ENCODE data around the gene NOTCH4.

NOTCH4 gene

GRCh38 chr6:32173051-32173727, 50.7 kb downstream of the NOTCH4 start:
- Histone ChIP-seq H3K4me3 (ENCODE audit: insufficient read length, low read depth) (no peak overlapping the region), H3K27me3 (ENCODE audit: insufficient read depth, insufficient read length) (no peaks in the 10 kb centered on the region), H3K36me3 (ENCODE audit: insufficient read depth, insufficient read length, low read length) (peaks cover 57% of the 10 kb centered on the region), H3K9me3 (ENCODE audit: insufficient read depth, low read length) (no peaks in the 10 kb centered on the region), H3K9ac (ENCODE audit: insufficient read length, low read depth) (no peak overlapping the region), H3K4me1 (ENCODE audit: insufficient read depth, insufficient read length) (no peaks in the 10 kb centered on the region)
- no peak for TF ChIP-seq YY1 (IDR thresholded peaks at IDR 0.05; ENCODE audit: insufficient read depth, insufficient read length)
- no peak for TF ChIP-seq ZNF274 (IDR thresholded peaks at IDR 0.05; ENCODE audit: low read depth, low read length)
- no peak for TF ChIP-seq SUZ12 (IDR thresholded peaks at IDR 0.05; ENCODE audit: extremely low read depth, insufficient read depth, insufficient read length)
- no peak for DNase-seq (ENCODE audit: low read depth, low spot score)

- H3K36me3 ChIP-seq (ENCODE audit: insufficient read depth, insufficient read length, low read length) = peaks cover 77% of the 10 kb centered on the region
- no peaks in the 10 kb centered on the region for H3K9me3 ChIP-seq (ENCODE audit: insufficient read depth, low read length)
- no peaks in the 10 kb centered on the region for H3K27me3 ChIP-seq (ENCODE audit: insufficient read depth, insufficient read length)
- no peak overlapping the region for H3K9ac ChIP-seq (ENCODE audit: insufficient read length, low read depth)
- TF ChIP-seq YY1 (IDR thresholded peaks at IDR 0.05; ENCODE audit: insufficient read depth, insufficient read length) (no peak), ZNF274 (IDR thresholded peaks at IDR 0.05; ENCODE audit: low read depth, low read length) (no peak), SUZ12 (IDR thresholded peaks at IDR 0.05; ENCODE audit: extremely low read depth, insufficient read depth, insufficient read length) (no peak)
- H3K4me3 ChIP-seq (ENCODE audit: insufficient read length, low read depth) = no peak overlapping the region
- H3K4me1 ChIP-seq (ENCODE audit: insufficient read depth, insufficient read length) = no peaks in the 10 kb centered on the region
- no peak for DNase-seq (ENCODE audit: low read depth, low spot score)
These were observed 52.6 kb downstream of the NOTCH4 start for GRCh38 chr6:32171234-32171633.

GRCh38 chr6:32170294-32170693, 53.6 kb downstream of the NOTCH4 start:
- Histone ChIP-seq H3K9me3 (ENCODE audit: insufficient read depth, low read length) (no peaks in the 10 kb centered on the region), H3K27me3 (ENCODE audit: insufficient read depth, insufficient read length) (no peaks in the 10 kb centered on the region), H3K4me3 (ENCODE audit: insufficient read length, low read depth) (no peak overlapping the region), H3K9ac (ENCODE audit: insufficient read length, low read depth) (no peak overlapping the region), H3K36me3 (ENCODE audit: insufficient read depth, insufficient read length, low read length) (peaks cover 83% of the 10 kb centered on the region), H3K4me1 (ENCODE audit: insufficient read depth, insufficient read length) (peaks cover 2% of the 10 kb centered on the region)
- TF ChIP-seq YY1 (IDR thresholded peaks at IDR 0.05; ENCODE audit: insufficient read depth, insufficient read length) (no peak), SUZ12 (IDR thresholded peaks at IDR 0.05; ENCODE audit: extremely low read depth, insufficient read depth, insufficient read length) (no peak)
- DNase-seq (ENCODE audit: low read depth, low spot score) = no peak

- TF ChIP-seq ZNF274 (IDR thresholded peaks at IDR 0.05; ENCODE audit: low read depth, low read length) = no peak
- no peak for TF ChIP-seq YY1 (IDR thresholded peaks at IDR 0.05; ENCODE audit: insufficient read depth, insufficient read length)
- TF ChIP-seq SUZ12 (IDR thresholded peaks at IDR 0.05; ENCODE audit: extremely low read depth, insufficient read depth, insufficient read length) = no peak
- H3K4me3 ChIP-seq (ENCODE audit: insufficient read length, low read depth) = no peak overlapping the region
- H3K36me3 ChIP-seq (ENCODE audit: insufficient read depth, insufficient read length, low read length) = peaks cover 77% of the 10 kb centered on the region
- DNase-seq (ENCODE audit: low read depth, low spot score) = no peak
- H3K9ac ChIP-seq (ENCODE audit: insufficient read length, low read depth) = no peak overlapping the region
- peaks cover 4% of the 10 kb centered on the region for H3K4me1 ChIP-seq (ENCODE audit: insufficient read depth, insufficient read length)
- H3K9me3 ChIP-seq (ENCODE audit: insufficient read depth, low read length) = no peaks in the 10 kb centered on the region
- no peaks in the 10 kb centered on the region for H3K27me3 ChIP-seq (ENCODE audit: insufficient read depth, insufficient read length)
These were observed 54.9 kb downstream of the NOTCH4 start for GRCh38 chr6:32168807-32169591.

GRCh38 chr6:32168350-32168749, 55.5 kb downstream of the NOTCH4 start:
- peaks cover 71% of the 10 kb centered on the region for H3K36me3 ChIP-seq (ENCODE audit: insufficient read depth, insufficient read length, low read length)
- no peaks in the 10 kb centered on the region for H3K27me3 ChIP-seq (ENCODE audit: insufficient read depth, insufficient read length)
- H3K4me1 ChIP-seq (ENCODE audit: insufficient read depth, insufficient read length) = peaks cover 9% of the 10 kb centered on the region
- H3K9ac ChIP-seq (ENCODE audit: insufficient read length, low read depth) = no peak overlapping the region
- no peak for DNase-seq (ENCODE audit: low read depth, low spot score)
- TF ChIP-seq ZNF274 (IDR thresholded peaks at IDR 0.05; ENCODE audit: low read depth, low read length) (no peak), SUZ12 (IDR thresholded peaks at IDR 0.05; ENCODE audit: extremely low read depth, insufficient read depth, insufficient read length) (no peak), YY1 (IDR thresholded peaks at IDR 0.05; ENCODE audit: insufficient read depth, insufficient read length) (no peak)
- H3K4me3 ChIP-seq (ENCODE audit: insufficient read length, low read depth) = no peak overlapping the region
- no peaks in the 10 kb centered on the region for H3K9me3 ChIP-seq (ENCODE audit: insufficient read depth, low read length)

- H3K36me3 ChIP-seq (ENCODE audit: insufficient read depth, insufficient read length, low read length) = peaks cover 69% of the 10 kb centered on the region
- H3K27me3 ChIP-seq (ENCODE audit: insufficient read depth, insufficient read length) = no peaks in the 10 kb centered on the region
- H3K4me3 ChIP-seq (ENCODE audit: insufficient read length, low read depth) = no peak overlapping the region
- H3K9ac ChIP-seq (ENCODE audit: insufficient read length, low read depth) = no peak overlapping the region
- no peak for DNase-seq (ENCODE audit: low read depth, low spot score)
- no peaks in the 10 kb centered on the region for H3K9me3 ChIP-seq (ENCODE audit: insufficient read depth, low read length)
- no peak for TF ChIP-seq ZNF274 (IDR thresholded peaks at IDR 0.05; ENCODE audit: low read depth, low read length)
- TF ChIP-seq SUZ12 (IDR thresholded peaks at IDR 0.05; ENCODE audit: extremely low read depth, insufficient read depth, insufficient read length) = no peak
- TF ChIP-seq YY1 (IDR thresholded peaks at IDR 0.05; ENCODE audit: insufficient read depth, insufficient read length) = no peak
- peaks cover 13% of the 10 kb centered on the region for H3K4me1 ChIP-seq (ENCODE audit: insufficient read depth, insufficient read length)
These were observed 56.1 kb downstream of the NOTCH4 start for GRCh38 chr6:32167761-32168262.

- H3K4me1 ChIP-seq (ENCODE audit: insufficient read depth, insufficient read length) = peaks cover 13% of the 10 kb centered on the region
- H3K36me3 ChIP-seq (ENCODE audit: insufficient read depth, insufficient read length, low read length) = peaks cover 70% of the 10 kb centered on the region
- H3K9ac ChIP-seq (ENCODE audit: insufficient read length, low read depth) = no peak overlapping the region
- H3K27me3 ChIP-seq (ENCODE audit: insufficient read depth, insufficient read length) = no peaks in the 10 kb centered on the region
- H3K9me3 ChIP-seq (ENCODE audit: insufficient read depth, low read length) = no peaks in the 10 kb centered on the region
- TF ChIP-seq ZNF274 (IDR thresholded peaks at IDR 0.05; ENCODE audit: low read depth, low read length) = no peak
- no peak for TF ChIP-seq SUZ12 (IDR thresholded peaks at IDR 0.05; ENCODE audit: extremely low read depth, insufficient read depth, insufficient read length)
- H3K4me3 ChIP-seq (ENCODE audit: insufficient read length, low read depth) = no peak overlapping the region
- DNase-seq (ENCODE audit: low read depth, low spot score) = no peak
These were observed 56.6 kb downstream of the NOTCH4 start for GRCh38 chr6:32167154-32167760.
